H1 (cell line): ENCODE data around the gene LMX1A.

Source experiments
- E2F6 ChIP-seq: IDR thresholded peaks from 2 replicates; pipeline ENCODE4 v1.6.1; 2012; ENCODE audit warnings: inconsistent platforms
- EGR1 ChIP-seq: IDR thresholded peaks from 2 replicates; pipeline ENCODE4 v1.6.1; 2011; ENCODE audit warnings: low read depth, low read length, borderline replicate concordance
- EZH2 ChIP-seq: fragments of 200-600 bp; sonication (generic); IDR thresholded peaks from 2 replicates; pipeline ENCODE4 v1.7.1; 2012; ENCODE audit warnings: low read depth, mild to moderate bottlenecking, moderate library complexity, low read length, inconsistent platforms; ENCODE audit not compliant: severe bottlenecking
- JUND ChIP-seq: IDR thresholded peaks from 2 replicates; pipeline ENCODE4 v1.6.1; 2011; ENCODE audit warnings: mild to moderate bottlenecking, improper control_type of control experiment, low read length
- PHF8 ChIP-seq: fragments of 200-600 bp; sonication (generic); conservative IDR thresholded peaks from 2 replicates; pipeline ENCODE4 v1.7.1; 2012; ENCODE audit warnings: low read depth, mild to moderate bottlenecking, inconsistent platforms, low read length, moderate library complexity
- POLR2A ChIP-seq, 2 experiments: IDR thresholded peaks; 1 replicate in 1 of 2; 2 replicates in 1 of 2; pipeline ENCODE4 v1.6.1; 2011; ENCODE audit warnings: low read depth in 2 of 2, low read length in 2 of 2, mild to moderate bottlenecking in 2 of 2; ENCODE audit errors: control extremely low read depth in 1 of 2
- POLR2AphosphoS5 ChIP-seq: IDR thresholded peaks from 2 replicates; pipeline ENCODE4 v1.6.1; 2011; ENCODE audit warnings: low read depth, low read length
- RAD21 ChIP-seq, 2 experiments: IDR thresholded peaks in 1 of 2; conservative IDR thresholded peaks in 1 of 2; 2 replicates each; pipeline ENCODE4 v1.6.1; 2011; ENCODE audit warnings: low read depth in 2 of 2, low read length in 2 of 2, improper control_type of control experiment in 1 of 2, inconsistent platforms in 1 of 2, mild to moderate bottlenecking in 1 of 2, moderate library complexity in 1 of 2
- SAP30 ChIP-seq: fragments of 300-600 bp; sonication (generic); IDR thresholded peaks from 2 replicates; pipeline ENCODE4 v1.7.1; 2012; ENCODE audit warnings: low read length, moderate library complexity, mild to moderate bottlenecking, inconsistent platforms; ENCODE audit not compliant: insufficient read depth, insufficient replicate concordance
- SIN3A ChIP-seq, 2 experiments: IDR thresholded peaks in 1 of 2; conservative IDR thresholded peaks in 1 of 2; 2 replicates each; pipeline ENCODE4 v1.6.1; 2011 to 2012; ENCODE audit warnings: low read length in 2 of 2, improper control_type of control experiment in 1 of 2, low read depth in 1 of 2, mild to moderate bottlenecking in 1 of 2
- TAF1 ChIP-seq: IDR thresholded peaks from 2 replicates; pipeline ENCODE4 v1.6.1; 2011; ENCODE audit warnings: mild to moderate bottlenecking, low read depth, low read length
- TF ChIP-seq, protein P1 (sequence below), 3 experiments: IDR thresholded peaks; 1 replicate in 2 of 3; 2 replicates in 1 of 3; pipeline versions ENCODE4 v1.5.1 to v1.6.1; 2011; ENCODE audit warnings: low read length in 3 of 3, mild to moderate bottlenecking in 3 of 3, inconsistent platforms in 2 of 3, low read depth in 1 of 3, moderate library complexity in 1 of 3; ENCODE audit not compliant: insufficient read depth in 1 of 3; ENCODE audit errors: control extremely low read depth in 1 of 3
- TF ChIP-seq, protein P2 (sequence below): IDR thresholded peaks from 2 replicates; pipeline ENCODE4 v1.6.1; 2011; ENCODE audit warnings: low read depth, mild to moderate bottlenecking, low read length; ENCODE audit not compliant: insufficient read depth

DNA sequence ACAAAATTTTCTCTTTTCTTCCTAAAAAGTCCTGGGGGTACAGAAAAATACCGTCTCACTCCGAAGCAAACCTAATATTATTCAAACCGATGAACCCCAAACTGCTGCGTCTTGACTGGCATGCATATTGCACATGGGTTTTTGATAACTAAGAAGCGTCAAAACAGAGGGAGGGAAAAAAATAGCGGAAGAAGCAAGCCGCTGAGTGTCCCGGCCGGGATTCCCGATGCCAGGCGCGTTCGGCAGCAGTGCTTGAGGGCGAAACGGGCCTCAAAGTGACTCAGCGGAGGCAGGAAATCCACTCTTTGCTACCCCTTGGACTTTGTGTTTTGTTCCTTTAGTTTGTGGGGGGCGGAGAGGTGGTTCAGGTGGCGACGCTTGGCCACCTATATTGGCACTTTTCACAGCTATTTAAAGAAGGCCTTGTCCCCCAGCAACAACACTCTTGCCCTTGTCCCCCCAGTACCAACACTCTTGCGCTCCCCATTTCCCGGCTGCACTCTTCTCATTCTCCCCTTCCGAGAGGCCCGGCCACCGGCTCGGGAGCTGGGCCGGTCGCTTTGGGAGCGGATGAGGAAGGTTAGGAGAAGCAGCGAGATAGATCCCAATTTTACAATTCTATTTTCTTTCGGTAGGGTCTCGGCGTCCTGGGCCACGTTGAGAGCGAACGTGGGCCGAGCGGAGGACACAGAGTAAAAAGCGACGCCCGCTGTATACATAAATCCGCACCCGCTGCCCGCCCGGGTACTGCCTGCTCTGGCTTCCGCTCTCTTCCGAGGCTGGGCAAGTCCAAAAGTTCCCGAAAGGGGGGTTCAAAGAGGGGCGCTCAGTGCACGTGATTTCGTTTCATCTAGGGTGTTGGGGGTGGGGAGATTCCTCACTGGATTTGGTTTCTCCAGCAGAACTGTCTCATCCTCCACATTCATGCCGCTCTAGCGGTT is 2.5 kb downstream of the LMX1A start:
- TF ChIP-seq RAD21 (IDR thresholded peaks at IDR 0.05 in 1 of 2, conservative IDR thresholded peaks at IDR 0.05 in 1 of 2; ENCODE audit: low read depth in 2 of 2, low read length in 2 of 2) (no peak), EZH2 (peak; percentile 71), POLR2A (IDR thresholded peaks at IDR 0.05; ENCODE audit: control extremely low read depth in 1 of 2, low read depth in 2 of 2, low read length in 2 of 2) (no peak), SIN3A (conservative IDR thresholded peaks at IDR 0.05 in 1 of 2, IDR thresholded peaks at IDR 0.05 in 1 of 2; ENCODE audit: low read depth in 1 of 2, low read length in 2 of 2) (no peak), EGR1 (no peak), JUND (no peak), POLR2AphosphoS5 (no peak), SAP30 (no peak), PHF8 (no peak), TAF1 (no peak), E2F6 (peak; percentile 53)
- TF ChIP-seq, protein P1, sequence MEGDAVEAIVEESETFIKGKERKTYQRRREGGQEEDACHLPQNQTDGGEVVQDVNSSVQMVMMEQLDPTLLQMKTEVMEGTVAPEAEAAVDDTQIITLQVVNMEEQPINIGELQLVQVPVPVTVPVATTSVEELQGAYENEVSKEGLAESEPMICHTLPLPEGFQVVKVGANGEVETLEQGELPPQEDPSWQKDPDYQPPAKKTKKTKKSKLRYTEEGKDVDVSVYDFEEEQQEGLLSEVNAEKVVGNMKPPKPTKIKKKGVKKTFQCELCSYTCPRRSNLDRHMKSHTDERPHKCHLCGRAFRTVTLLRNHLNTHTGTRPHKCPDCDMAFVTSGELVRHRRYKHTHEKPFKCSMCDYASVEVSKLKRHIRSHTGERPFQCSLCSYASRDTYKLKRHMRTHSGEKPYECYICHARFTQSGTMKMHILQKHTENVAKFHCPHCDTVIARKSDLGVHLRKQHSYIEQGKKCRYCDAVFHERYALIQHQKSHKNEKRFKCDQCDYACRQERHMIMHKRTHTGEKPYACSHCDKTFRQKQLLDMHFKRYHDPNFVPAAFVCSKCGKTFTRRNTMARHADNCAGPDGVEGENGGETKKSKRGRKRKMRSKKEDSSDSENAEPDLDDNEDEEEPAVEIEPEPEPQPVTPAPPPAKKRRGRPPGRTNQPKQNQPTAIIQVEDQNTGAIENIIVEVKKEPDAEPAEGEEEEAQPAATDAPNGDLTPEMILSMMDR (IDR thresholded peaks at IDR 0.05; ENCODE audit: control extremely low read depth in 1 of 3, insufficient read depth in 1 of 3, low read depth in 1 of 3, low read length in 3 of 3): no peak
- TF ChIP-seq, protein P2, sequence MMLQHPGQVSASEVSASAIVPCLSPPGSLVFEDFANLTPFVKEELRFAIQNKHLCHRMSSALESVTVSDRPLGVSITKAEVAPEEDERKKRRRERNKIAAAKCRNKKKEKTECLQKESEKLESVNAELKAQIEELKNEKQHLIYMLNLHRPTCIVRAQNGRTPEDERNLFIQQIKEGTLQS: no peak
